ENCODE results near the gene SLBP.

Gene SLBP

DNA sequence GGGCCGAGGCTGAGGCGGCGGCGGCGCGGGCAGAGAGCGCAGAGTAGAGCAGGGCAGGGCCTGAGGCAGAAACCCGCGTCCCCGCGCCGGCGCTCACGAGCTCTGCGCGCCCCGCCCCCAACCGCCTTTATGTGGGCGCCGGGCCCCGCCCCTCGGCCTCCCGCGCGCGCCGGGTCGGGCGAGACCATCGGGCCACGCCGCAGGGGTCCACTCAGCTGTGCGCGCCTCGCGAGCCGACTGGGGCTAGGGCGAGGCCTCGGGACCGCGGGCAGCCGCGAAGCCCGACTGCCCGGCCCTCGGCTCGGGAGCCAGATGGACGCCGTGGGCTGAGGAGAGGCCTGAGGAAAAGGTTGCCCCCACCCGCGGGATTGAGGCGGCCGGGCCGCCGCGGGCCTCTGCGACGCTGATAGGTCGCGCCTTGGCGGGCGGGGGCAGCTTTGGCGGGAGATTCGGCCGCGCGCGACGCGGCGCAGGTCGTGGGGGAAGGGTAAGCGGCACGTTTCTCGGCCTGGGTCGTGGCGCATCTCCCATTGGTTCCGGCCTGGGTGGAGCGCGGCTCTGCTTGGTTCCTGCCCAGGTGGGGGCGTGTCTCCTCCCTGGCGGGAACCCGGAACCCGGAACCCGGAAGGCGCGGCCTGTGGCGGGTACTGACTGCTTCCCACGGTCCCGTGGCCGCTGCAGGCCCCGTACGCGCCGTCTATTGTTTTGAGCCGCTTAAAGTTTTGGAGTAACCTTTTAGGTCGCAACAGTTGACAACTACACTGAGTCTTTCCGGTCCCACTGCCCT lies at the start of gene SLBP:
TSS of gene SLBP (minus strand) at position 104 of the 787 bp plus-strand sequence. CDS start 131 bp downstream, outside the sequence.
- DNase-seq = peak; percentile 94

DNA sequence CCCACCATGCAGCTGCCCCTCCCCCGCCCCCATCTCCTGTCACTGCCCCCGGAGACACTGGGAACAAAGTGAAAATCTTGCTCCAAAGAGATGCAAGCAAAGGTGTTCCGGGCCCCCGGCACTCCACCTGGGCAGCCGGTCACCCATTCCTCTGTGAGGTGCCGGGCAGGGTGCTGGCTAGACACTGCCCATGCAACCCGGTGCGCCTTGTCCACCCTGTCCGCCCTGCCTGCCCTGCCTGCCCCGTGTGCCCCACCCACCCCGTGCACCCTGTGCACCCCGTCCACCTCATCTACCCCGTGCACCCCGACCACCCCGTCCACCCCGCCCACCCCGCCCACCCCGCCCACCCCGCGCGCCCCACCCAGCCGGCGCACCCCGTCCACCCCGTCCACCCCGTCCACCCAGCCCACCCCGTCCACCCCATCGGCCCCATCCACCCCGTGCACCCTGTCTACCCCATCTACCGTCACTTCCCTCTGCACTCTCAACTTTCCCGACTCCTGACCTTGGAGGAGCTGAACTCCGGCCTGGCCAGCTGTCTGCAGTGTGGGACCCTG lies 49.1 kb upstream of the SLBP start:
- no peak for DNase-seq

DNA sequence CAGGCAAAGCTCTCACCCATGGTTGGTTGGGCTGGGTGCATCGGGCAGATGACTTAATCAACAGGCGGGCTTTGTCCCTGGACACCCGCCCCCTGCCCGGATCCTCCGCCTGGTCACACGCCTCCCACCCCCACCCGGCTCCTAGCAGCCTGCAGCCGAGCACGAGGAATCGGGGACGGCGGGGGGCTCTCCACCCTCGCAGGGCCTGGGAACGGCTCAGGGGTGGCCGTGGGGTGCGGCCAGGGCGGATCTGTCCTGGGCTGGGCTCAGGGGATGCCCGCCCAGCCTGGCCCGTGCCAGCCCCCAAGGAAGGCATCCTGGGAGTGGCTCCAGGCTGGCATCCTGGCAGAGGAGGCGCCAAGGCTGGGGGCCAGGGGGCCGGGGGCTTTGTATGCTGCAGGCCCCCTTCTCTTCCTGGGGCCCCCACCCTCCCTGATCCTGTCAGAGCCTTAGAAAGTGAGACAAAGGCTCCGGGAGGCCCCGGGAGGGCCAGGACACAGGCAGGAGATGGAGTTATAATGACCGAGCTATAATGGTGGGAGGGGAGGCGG lies 48.5 kb upstream of the SLBP start:
- DNase-seq = no peak

DNA sequence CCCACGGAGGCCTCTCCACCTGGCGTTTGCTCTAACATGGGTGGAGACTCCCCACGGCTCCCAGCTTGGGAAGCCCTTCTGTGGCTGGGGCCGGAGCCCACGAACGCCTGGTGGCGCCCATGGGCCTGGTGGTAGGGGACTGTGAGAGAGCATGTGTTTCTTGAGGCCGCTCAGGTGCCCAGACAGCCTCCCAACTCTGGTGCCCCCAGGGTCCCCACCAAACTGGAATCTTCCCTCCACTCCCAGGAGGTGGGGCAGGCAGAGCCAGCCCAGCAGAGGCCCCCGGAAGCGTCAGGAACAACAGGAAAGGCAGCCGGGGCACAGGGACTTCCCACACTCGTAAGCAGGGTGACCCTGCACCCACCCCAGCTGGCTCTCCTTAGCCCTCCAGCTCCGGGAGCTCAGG lies 47.7 kb upstream of the SLBP start:
- DNase-seq = no peak

DNA sequence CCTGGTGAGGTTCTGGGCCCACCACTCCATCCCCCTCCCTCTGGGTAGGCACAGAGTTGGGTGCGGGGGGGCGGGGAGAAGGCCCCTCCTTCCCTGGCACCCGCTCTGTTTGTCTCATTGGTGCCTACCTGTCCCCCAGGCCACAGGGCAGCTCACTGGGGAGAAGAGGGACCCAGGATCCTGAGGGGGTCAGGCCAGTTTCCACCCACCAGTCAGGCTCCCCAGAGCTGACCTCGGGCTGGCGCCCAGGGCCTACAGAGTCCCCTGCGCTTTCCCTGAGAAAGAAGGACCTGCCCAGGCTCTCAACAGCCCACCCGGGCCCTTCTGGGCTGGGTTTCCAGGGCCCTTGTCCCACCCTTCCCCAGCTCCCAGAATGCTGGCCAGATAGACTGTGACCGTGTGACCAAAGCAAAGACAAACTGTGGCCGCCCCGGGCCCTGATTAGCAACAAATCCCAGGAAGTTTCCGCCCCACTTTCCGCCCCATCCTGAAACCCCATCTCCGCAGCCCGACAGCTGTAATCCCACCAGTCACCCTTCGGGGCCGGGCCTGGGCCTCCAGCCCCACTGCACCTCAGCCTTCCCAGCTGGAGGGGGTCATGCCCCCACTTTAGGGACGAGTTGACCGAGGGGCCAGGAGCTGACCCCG lies 47.2 kb upstream of the SLBP start:
- no peak for DNase-seq

DNA sequence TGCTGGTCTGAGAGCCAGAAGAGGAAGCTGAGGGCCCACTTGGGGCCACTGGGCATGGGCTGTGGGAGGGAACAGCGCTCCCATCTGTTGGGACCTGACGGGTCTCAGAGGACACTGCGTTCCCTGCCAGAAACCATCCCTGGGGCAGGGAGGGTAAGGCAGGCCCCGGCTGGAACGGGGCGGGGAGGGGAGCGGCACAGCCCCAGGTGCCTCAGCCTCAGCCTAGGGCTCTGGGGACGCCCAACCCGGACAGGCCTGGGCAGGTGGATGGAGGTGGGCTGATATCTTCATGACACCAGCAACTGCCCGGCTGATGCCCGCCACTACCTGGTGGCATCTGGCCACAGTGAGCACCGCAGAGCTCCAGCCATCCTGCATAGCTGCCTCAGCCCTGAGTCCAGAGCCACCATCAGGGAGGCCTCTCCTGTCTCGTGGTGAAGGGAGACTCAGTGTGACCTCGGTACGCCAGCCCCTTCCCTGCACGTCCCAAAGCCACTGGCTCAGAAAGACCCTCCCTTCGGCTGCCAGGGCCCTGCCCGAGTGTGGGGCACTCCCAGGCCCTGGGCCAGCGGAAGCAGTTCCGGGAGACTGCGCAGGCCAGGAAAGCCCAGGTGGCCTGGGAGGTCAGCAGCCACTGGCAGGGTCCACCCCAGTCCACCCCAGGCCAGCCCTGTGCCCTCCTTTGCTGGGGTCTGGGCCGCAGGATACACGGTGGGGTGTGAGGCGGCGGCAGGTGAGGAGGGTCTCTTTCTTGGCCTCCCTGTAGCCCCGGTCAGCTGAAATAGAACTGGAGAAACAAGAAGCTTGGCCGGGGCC lies 46.4 kb upstream of the SLBP start:
- no peak for DNase-seq

DNA sequence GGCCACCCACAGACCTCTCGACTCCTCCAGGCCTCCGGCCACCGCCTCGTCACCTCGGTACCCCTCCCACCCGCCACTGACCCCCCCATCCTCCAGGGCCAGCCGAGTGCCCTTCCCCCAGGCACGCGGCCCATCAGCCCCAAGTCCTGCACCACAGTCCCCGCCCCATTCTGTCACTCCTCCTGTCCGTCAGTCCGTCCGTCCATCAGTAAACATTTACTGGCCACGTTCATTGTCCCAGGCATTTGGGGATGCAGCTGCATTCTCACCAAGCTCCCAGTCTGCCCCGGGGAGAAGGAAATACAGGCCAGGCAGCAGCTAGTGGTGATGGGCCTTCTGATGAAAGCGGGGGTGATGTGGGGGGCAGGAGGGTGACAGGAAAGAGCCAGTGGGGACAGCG lies 45.7 kb upstream of the SLBP start:
- no peak for DNase-seq

DNA sequence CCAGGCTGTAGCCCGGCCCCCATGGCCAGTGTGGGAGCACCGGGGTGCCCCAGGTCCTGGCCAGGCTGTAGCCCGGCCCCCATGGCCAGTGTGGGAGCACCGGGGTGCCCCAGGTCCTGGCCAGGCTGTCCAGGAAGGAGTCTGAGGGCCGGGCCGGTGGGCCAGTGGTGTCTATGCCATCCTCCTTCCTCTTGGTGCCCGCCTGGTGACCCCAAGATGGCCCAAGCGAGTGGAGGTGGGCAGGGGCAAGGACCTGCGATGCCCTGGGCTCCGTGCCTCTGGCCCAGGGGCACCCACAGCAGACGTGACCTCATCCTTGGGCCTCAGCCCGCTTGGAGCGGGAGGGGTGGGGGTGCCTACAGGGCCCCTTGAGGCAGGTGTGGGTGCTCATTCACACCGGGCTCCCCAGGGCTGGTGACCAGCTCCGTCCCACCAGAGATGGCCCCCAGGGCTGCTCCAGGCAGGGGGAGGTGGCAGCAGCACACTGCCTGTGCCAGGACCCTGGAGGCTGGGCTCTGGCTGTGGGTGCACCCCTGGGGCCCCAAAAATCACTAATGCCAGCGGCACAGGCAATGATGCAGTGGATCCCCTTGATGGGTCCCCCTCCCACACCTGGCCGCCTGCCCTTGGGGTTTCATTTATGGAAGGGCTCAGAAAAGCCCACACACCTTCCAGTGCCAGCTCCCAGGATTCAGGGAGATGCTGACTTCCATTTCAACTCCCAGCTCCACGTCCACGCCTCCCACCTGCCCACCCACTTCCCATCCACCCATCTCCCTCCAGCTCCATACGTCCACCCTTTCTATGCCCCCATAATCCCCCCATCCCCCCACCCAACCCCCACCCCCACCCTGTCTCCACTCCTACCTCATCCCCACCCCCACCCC lies 45.0 kb upstream of the SLBP start:
- no peak for DNase-seq

DNA sequence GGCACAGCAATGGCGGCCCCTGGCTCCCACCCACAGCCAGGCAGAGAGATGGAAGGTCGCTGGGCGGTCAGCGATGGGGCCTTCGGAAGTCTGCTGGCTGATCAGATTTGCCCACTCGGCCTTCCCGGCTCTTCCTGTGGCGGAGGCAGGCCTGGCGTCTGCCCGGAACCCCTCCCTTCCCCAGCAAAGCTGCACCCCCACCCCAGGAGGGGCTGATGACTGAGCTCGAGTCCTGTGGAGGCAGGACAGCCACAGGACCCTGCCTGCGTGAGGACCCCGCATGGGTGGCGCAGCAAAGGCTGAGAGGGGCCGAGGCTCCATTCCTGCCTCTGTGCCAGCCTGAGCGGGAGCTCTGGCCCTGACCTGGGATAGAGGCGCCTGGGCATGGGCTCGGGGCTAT lies 44.0 kb upstream of the SLBP start:
- DNase-seq = no peak

DNA sequence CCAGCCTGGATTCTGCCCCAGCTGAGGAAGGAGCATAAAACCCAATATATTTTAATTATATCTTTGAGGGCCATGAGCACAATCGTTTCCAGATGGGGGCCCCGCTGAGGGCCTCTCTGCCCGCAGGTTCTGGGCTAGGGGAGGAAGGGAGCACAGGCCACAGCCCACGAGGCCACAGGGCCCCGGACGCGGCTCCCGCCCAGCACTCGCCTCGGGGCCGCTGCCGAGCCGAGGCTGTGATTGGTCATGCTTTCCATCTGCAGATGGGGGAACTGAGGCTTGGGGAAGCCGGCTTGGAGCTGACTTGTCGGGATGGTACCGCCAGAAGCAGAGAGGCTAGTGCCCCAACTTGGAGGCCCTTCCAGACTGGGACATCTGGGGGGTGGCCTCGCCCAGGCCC lies 43.2 kb upstream of the SLBP start:
- no peak for DNase-seq

DNA sequence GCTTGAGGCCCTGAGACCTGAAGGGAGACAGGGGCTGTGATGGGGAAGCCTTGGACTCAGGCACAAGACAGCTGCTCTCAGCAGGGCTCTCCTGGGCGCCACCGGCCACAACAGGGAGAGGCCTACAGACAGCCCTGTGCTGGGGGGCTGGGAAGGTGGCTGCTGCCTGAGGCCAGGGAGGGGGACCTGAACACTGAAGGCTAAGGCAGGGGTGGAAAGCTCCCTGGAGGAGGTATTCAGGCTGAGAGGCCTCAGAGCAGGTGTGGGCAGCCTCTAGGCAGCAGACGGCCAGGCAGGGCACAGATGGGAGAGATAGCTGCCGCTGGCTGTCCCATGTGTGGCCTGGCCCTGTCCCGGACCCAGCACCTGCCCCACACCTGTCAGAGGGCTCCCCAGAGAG lies 42.2 kb upstream of the SLBP start:
- DNase-seq = no peak

DNA sequence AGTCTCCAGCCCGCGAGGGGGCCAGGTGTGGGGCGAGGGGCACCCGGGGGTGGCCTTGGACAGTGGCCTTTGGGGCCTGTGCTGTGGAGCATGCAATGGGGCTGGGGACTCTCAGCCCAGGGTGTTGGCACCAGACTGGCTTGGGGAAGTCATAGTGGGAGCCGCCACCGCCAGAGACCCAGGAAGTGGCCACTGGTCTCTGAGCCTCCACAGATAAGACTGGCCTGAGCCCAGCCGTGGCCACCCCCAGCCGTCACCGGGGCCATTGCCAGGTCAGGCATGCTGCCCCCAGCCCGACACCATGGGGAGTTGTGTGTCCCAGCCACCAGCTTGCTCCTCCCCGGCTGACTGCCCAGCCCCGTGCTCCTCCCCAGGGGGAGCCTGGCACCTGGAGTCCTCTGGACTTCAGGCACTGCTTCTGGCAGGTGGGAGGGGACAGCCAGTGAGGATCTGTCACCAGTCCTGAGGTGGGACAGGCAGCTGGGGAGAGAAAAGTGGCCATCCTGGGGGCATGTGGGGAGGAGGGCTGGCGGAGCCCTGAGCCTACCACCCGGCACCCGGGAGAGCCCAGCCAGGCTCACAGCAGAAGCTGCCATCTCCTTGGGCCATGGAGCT lies 41.7 kb upstream of the SLBP start:
- no peak for DNase-seq

DNA sequence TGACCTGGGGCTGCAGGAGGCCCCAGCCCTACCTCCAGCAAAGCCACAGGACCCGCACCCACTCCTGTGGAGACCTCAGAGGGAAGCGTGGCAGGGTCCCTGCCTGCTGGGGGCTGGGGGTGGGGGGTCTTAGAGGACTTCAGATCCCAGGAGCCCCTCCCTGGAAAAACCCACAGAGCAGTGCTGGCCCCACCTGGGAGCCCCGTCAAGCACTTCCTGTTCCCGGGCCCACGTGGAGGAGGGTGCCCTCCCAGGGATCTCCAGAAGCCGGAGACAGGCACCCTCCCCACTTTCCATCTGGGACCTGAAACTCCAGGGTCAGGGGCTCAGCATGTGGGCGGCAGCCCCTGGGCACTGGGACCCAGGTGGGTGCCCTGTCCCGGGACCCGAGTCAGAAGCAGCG lies 41.2 kb upstream of the SLBP start:
- DNase-seq = no peak

DNA sequence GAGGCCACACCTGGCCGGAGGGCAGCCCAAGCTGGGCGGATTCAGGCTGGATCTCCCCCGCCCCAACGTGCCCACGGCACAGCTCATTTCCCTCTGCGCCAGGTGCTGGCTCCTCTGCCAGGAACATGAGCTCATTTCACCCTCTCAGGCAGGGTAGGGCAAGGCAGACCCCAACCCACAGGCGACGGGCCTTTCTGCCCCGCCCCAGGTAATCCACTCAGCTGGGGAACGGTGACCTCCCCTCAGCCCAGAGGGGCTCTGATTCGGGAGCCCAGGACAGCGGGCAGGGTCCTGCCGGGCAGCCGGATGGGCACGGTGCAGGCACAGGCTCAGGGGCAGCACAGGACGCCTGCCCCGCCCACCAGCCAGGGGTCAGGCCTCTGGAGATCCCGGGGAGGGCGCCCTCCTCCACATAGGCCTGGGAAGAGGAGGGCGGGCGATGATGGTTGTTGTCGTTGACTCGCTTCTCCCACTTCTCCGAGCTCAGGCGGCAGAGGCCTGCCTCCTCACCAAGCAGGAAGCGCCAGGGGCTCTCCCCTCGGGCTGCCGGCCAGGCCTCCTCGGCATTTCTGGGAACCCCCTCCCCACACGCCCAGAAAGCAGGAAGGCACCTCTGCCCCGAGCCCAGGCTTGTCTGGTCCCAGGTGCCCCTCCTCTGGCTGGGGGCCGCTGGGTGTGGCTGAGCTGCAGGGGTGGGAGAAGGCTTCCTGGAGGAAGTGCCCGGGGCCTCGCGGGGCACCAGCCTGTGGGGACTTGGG lies 40.3 kb upstream of the SLBP start:
- DNase-seq = no peak

DNA sequence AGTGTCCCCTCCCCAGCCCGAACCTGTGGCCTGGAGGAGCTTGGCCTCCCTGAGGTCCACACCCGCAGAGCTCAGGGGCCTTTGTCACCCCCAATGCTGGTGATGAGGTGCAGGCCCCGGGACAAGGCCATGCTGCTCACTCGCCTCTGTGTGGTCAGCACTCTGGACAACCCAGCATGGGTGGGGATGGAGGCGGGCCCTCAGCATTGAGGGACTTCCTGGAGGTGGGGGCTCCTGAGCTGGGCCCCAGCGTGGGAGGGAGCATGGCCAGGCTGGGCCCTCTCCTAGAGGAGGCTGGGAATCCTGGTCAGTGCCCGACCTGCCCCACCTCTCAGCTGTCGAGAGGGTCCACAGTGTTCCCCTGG lies 39.8 kb upstream of the SLBP start:
- DNase-seq = no peak

DNA sequence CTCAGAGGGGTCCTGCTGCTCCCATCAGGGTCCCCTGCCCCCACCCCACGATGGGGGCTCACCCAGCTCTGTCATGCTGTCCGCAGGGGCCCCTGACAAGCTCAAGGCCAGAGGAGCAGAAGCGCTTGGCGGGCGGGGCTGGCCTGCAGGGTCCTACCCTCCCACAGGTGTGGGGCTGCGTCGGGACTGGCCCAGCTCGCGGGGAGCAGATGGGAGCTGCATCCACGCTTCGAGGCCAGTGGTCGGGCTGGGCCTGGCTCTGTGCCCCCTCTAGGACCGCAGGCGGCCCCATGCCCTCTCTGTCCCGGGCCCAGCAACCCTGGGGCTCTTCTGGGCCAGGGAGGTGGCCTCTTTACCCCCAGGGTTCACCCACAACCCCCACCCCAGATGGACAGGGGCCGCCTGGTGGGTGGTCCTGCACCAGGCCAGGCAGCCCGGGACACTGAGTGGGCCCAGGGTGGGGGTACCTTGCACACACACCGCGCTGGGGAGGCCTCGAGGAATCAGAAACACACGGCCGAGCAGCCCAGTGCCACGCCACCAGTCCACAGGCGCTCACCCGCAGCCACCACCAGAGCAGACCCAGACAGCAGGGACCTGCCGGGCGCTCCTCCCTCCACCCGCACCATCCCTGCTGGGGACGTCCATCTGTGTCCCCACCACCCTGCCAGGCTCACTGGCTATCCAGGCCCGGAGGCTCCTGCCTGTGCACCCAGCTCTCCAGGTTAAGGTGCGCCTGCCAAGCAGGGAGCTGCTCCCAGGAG lies 39.2 kb upstream of the SLBP start:
- no peak for DNase-seq

DNA sequence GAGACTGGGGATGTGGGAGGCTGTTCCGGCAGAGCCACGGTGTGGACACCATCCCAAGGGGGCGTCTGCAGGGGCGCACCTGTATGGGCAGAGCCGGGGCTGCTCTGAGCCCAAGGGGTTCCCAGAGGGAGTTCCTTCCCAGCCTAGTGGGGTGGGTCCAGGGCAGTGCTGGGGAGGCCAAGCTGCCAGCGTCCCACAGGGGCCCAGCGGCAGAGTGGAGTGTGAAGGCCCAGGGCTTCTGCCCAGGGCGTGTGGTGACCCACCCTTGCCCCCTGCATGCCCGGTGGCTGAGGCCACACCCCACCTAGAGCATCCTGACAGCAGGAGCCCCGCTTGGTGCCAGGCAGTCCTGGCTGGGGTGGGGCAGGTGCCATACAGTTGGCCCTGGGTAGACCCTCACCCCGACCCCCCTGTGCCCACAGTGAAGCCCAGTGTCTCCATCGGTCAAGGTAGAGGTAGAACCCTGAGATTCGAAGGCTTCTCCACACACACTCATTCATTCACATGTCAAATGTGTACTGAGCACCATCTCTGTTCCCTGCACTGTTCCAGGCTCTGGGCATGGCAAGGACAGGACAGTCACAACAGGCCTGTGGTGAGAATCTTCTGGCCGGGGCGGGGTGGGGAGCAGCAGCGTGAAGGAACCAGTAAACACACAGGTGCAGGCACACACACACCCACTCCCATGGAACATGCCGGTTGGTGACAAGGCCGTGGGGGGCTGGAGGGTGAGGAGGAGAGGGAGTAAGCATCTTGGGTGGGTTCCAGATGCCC lies 38.4 kb upstream of the SLBP start:
- no peak for DNase-seq

DNA sequence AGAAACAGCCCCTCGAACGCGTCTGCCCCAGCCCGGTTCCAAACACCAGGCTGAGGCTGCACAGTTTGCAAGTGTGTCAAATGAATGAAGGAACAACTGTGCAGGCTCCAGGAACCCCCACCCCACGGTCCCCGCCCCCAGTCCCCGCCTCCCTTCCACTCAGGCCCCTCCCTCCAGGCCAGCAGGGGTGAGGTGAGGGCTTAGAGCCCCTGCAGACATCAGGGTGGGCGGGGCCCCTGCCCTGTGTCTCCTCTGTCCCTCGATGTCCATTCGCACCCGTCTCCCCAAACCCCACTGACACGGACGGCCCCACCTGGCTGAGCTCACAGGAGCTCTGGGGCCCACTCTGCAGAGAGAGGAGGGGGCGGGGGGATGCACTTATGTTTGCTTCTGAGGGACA lies 37.7 kb upstream of the SLBP start:
- DNase-seq = no peak

DNA sequence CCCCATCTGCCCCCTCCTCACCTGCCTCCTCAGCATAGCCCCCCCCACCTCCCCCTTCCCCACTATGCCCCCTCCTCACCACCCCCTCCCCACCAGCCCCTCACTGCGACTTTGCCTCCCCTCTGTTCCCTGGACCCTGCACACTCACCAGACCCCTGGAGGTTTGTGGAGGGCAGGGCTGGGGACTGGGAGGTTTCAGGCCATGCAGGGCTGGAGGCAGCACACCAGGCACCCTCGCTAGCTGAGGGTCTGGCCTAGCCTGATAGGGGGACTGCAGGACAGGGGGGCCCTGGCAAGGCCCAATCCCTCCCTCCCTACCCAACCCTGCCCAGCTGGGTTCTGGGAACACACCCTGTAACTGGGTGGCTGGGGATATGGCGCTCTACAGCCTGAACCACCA lies 37.3 kb upstream of the SLBP start:
- DNase-seq = no peak
